H1 (cell line): Measurements from ENCODE around the gene GPNMB.

Experiments
- ATF3 ChIP-seq: IDR thresholded peaks from 2 replicates; pipeline ENCODE4 v1.6.1; 2011; ENCODE audit warnings: low read depth, mild to moderate bottlenecking, low read length; ENCODE audit not compliant: insufficient read depth
- CREB1 ChIP-seq: IDR thresholded peaks from 2 replicates; pipeline ENCODE4 v1.6.1; 2012; ENCODE audit warnings: inconsistent platforms
- CTCF ChIP-seq, 3 experiments: IDR thresholded peaks; 1 replicate in 2 of 3; 2 replicates in 1 of 3; pipeline versions ENCODE4 v1.5.1 to v1.6.1; 2011; ENCODE audit warnings: low read length in 3 of 3, mild to moderate bottlenecking in 3 of 3, inconsistent platforms in 2 of 3, low read depth in 1 of 3, moderate library complexity in 1 of 3; ENCODE audit not compliant: insufficient read depth in 1 of 3; ENCODE audit errors: control extremely low read depth in 1 of 3
- EP300 ChIP-seq, 2 experiments: IDR thresholded peaks; 1 replicate in 1 of 2; 2 replicates in 1 of 2; pipeline ENCODE4 v1.6.1; 2011 to 2012; ENCODE audit warnings: low read depth in 2 of 2, low read length in 2 of 2, mild to moderate bottlenecking in 2 of 2, borderline replicate concordance in 1 of 2, inconsistent platforms in 1 of 2, moderate library complexity in 1 of 2
- JUN ChIP-seq: IDR thresholded peaks from 2 replicates; pipeline ENCODE4 v1.6.1; 2011; ENCODE audit warnings: low read depth, mild to moderate bottlenecking, improper control_type of control experiment, low read length
- KDM1A ChIP-seq: fragments of 200-600, 300-600 bp; sonication (generic); IDR thresholded peaks from 2 replicates; pipeline ENCODE4 v1.7.1; 2016; ENCODE audit warnings: mild to moderate bottlenecking, low read length, borderline replicate concordance
- POLR2A ChIP-seq, 2 experiments: IDR thresholded peaks; 1 replicate in 1 of 2; 2 replicates in 1 of 2; pipeline ENCODE4 v1.6.1; 2011; ENCODE audit warnings: low read depth in 2 of 2, low read length in 2 of 2, mild to moderate bottlenecking in 2 of 2; ENCODE audit errors: control extremely low read depth in 1 of 2
- POLR2AphosphoS5 ChIP-seq: IDR thresholded peaks from 2 replicates; pipeline ENCODE4 v1.6.1; 2011; ENCODE audit warnings: low read depth, low read length
- SP2 ChIP-seq: IDR thresholded peaks from 2 replicates; pipeline ENCODE4 v1.6.1; 2012; ENCODE audit warnings: mild to moderate bottlenecking, low read length, inconsistent platforms

GRCh38 chr7:23267357-23267756, 20.8 kb downstream of the GPNMB start:
- no peak for TF ChIP-seq ATF3
- no peak for TF ChIP-seq POLR2AphosphoS5
- TF ChIP-seq SP2 = no peak
- no peak for TF ChIP-seq JUN
- TF ChIP-seq EP300 (IDR thresholded peaks at IDR 0.05; ENCODE audit: borderline replicate concordance in 1 of 2, low read depth in 2 of 2, low read length in 2 of 2) = no peak
- TF ChIP-seq CTCF (IDR thresholded peaks at IDR 0.05; ENCODE audit: control extremely low read depth in 1 of 3, insufficient read depth in 1 of 3, low read depth in 1 of 3, low read length in 3 of 3) = no peak
- no peak for TF ChIP-seq POLR2A (IDR thresholded peaks at IDR 0.05; ENCODE audit: control extremely low read depth in 1 of 2, low read depth in 2 of 2, low read length in 2 of 2)
- TF ChIP-seq KDM1A = no peak
- TF ChIP-seq CREB1 = no peak
